GM12892 (cell line): ENCODE results near the gene ZNF593OS.
A peak's percentile ranks its signal among the peaks of the same experiment; 100 is the strongest.

Experiments used
- DNase-seq: peaks from one replicate; pipeline ENCODE4 v3.0.0; 2011; ENCODE audit not compliant: insufficient read length
- FAIRE-seq: peaks from 2 replicates; lab custom pipeline; 2011; peaks lifted over from hg19 to GRCh38; lab: Jason Lieb, UNC
- POLR2A ChIP-seq: IDR thresholded peaks from 2 replicates; pipeline ENCODE4 v1.6.1; 2011; ENCODE audit warnings: low read depth, low read length, control low read depth
- POLR2AphosphoS5 ChIP-seq: IDR thresholded peaks from 2 replicates; pipeline ENCODE4 v1.6.1; 2011; ENCODE audit warnings: low read depth, low read length, control low read depth
- TAF1 ChIP-seq: IDR thresholded peaks from 2 replicates; pipeline ENCODE4 v1.6.1; 2011; ENCODE audit warnings: low read depth, mild to moderate bottlenecking, control low read depth, low read length, borderline replicate concordance

ZNF593OS gene

GRCh38 chr1:26181586-26182382, 10.2 kb upstream of the ZNF593OS start:
- FAIRE-seq: no peak
- TF ChIP-seq POLR2A: no peak
- no peak for TF ChIP-seq POLR2AphosphoS5
- DNase-seq: no peak

- DNase-seq: no peak
- no peak for FAIRE-seq
- TF ChIP-seq POLR2A (no peak), POLR2AphosphoS5 (no peak), TAF1 (no peak)
Measured at GRCh38 chr1:26180010-26180506, 8.4 kb upstream of the ZNF593OS start.

GRCh38 chr1:26177182-26177684, 5.6 kb upstream of the ZNF593OS start, which contains the start of gene CNKSR1:
Gene CNKSR1 (plus strand): TSS chr1:26177491. CDS start chr1:26177548, 57 bp downstream.
- no peak for FAIRE-seq
- TF ChIP-seq POLR2AphosphoS5: no peak
- no peak for TF ChIP-seq TAF1
- no peak for TF ChIP-seq POLR2A
- no peak for DNase-seq

- DNase-seq: no peak
- TF ChIP-seq TAF1: no peak
- no peak for TF ChIP-seq POLR2AphosphoS5
- no peak for TF ChIP-seq POLR2A
- no peak for FAIRE-seq
Measured at GRCh38 chr1:26175346-26175745, 3.7 kb upstream of the ZNF593OS start.

GRCh38 chr1:26170472-26170821, 1.2 kb downstream of the ZNF593OS start:
- DNase-seq (no peak), FAIRE-seq (no peak)
- TF ChIP-seq POLR2AphosphoS5 (no peak), POLR2A (no peak), TAF1 (no peak)

- peak; percentile 100 for DNase-seq
- peak; percentile 81 for TF ChIP-seq POLR2AphosphoS5
- TF ChIP-seq POLR2A: peak; percentile 84
- no peak for TF ChIP-seq TAF1
Measured at GRCh38 chr1:26169669-26170471, 1.8 kb downstream of the ZNF593OS start, which contains the start of gene ZNF593. Gene ZNF593 (plus strand): TSS chr1:26169908. CDS start chr1:26169984, 76 bp downstream.

GRCh38 chr1:26169198-26169554, 2.5 kb downstream of the ZNF593OS start:
- FAIRE-seq: no peak
- no peak for TF ChIP-seq POLR2AphosphoS5
- TF ChIP-seq POLR2A: no peak
- no peak for TF ChIP-seq TAF1
- no peak for DNase-seq

More at GRCh38 chr1:26169669-26170471, 1.8 kb downstream of the ZNF593OS start, which contains the start of gene ZNF593:
- peak; percentile 100 for FAIRE-seq

- TF ChIP-seq TAF1: no peak
- TF ChIP-seq POLR2A: no peak
- no peak for TF ChIP-seq POLR2AphosphoS5
- DNase-seq (no peak), FAIRE-seq (no peak)
Measured at GRCh38 chr1:26168410-26169197, 3.0 kb downstream of the ZNF593OS start, which contains the start of gene C1orf232. Gene C1orf232 (minus strand): TSS chr1:26168963. CDS start chr1:26168499, 464 bp downstream.

- DNase-seq (no peak), FAIRE-seq (no peak)
- TF ChIP-seq POLR2AphosphoS5 (no peak), TAF1 (no peak), POLR2A (no peak)
Measured at GRCh38 chr1:26166719-26167281, 4.8 kb downstream of the ZNF593OS start.
